Measurements from ENCODE around the gene NOL3. TPM values are rescaled to one million over a fixed set of nuclear protein-coding genes. Genes with fewer than 3 reads are reported as not detected.
A peak's percentile ranks its signal among the peaks of the same experiment; 100 is the strongest.

NOL3 gene
- total RNA-seq, 2 experiments from 2014 or later, result 14.8 to 20.1 TPM

- CTCF ChIA-PET, result no interaction called here
- Mint-ChIP-seq H3K4me3 (no peak overlapping the region), H3K27ac (no peak overlapping the region), H3K4me1 (ENCODE audit: low read depth) (no peaks in the 10 kb centered on the region), H3K36me3 (peaks cover 7% of the 10 kb centered on the region), H3K9me3 (no peaks in the 10 kb centered on the region), H3K27me3 (no peaks in the 10 kb centered on the region)
- POLR2A ChIA-PET, result no interaction called here
- intact Hi-C loops (cut with micrococcal nuclease), result no loop called here
- no peak for DNase-seq
These were observed 32.1 kb downstream of the NOL3 start for GRCh38 chr16:67202426-67202825.

GRCh38 chr16:67202956-67203493 lies 32.7 kb downstream of the NOL3 start:
- Mint-ChIP-seq H3K27me3 (no peaks in the 10 kb centered on the region), H3K27ac (no peak overlapping the region), H3K36me3 (peaks cover 7% of the 10 kb centered on the region), H3K4me3 (no peak overlapping the region), H3K4me1 (ENCODE audit: low read depth) (no peaks in the 10 kb centered on the region), H3K9me3 (no peaks in the 10 kb centered on the region)
- ChIA-PET POLR2A (no interaction called here), CTCF (no interaction called here)
- DNase-seq, result no peak
- intact Hi-C loops (cut with micrococcal nuclease), result no loop called here

GRCh38 chr16:67204076-67204475 lies 33.7 kb downstream of the NOL3 start:
- ChIA-PET POLR2A (no interaction called here), CTCF (interaction anchor here (0.6 to 1.2 kb wide), 3 partner anchors 49 to 270 kb away, joined by 3 to 4 read pairs (median 3); partner anchors contain the start of gene CIAO2B)
- Mint-ChIP-seq H3K36me3 (peaks cover 7% of the 10 kb centered on the region), H3K27ac (no peak overlapping the region), H3K4me3 (no peak overlapping the region), H3K4me1 (ENCODE audit: low read depth) (no peaks in the 10 kb centered on the region), H3K27me3 (no peaks in the 10 kb centered on the region), H3K9me3 (no peaks in the 10 kb centered on the region)
- DNase-seq, result no peak
- intact Hi-C loops (cut with micrococcal nuclease), result no loop called here

- intact Hi-C loops (cut with micrococcal nuclease), result no loop called here
- Mint-ChIP-seq H3K36me3 (peaks cover 3% of the 10 kb centered on the region), H3K9me3 (no peaks in the 10 kb centered on the region), H3K4me3 (no peak overlapping the region), H3K27ac (peak overlapping the region; percentile 9), H3K4me1 (ENCODE audit: low read depth) (no peaks in the 10 kb centered on the region), H3K27me3 (no peaks in the 10 kb centered on the region)
- CTCF ChIA-PET, result no interaction called here
- no peak for DNase-seq
- POLR2A ChIA-PET, result interaction anchor here (0.8 to 1.6 kb wide), 2 partner anchors 8 to 27 kb away, joined by 3 to 4 read pairs; no protein-coding TSS in a partner anchor
These were observed 35.9 kb downstream of the NOL3 start for GRCh38 chr16:67206129-67206837.

- ChIA-PET CTCF (no interaction called here), POLR2A (interaction anchor here (0.8 to 1.6 kb wide), 2 partner anchors 9 to 26 kb away, joined by 3 to 4 read pairs; no protein-coding TSS in a partner anchor)
- Mint-ChIP-seq H3K4me3 (no peak overlapping the region), H3K27me3 (no peaks in the 10 kb centered on the region), H3K4me1 (ENCODE audit: low read depth) (no peaks in the 10 kb centered on the region), H3K9me3 (no peaks in the 10 kb centered on the region), H3K27ac (peak overlapping the region; percentile 9), H3K36me3 (no peaks in the 10 kb centered on the region)
- no peak for DNase-seq
- intact Hi-C loops (cut with micrococcal nuclease), result no loop called here
These were observed 36.5 kb downstream of the NOL3 start for GRCh38 chr16:67206838-67207248.

GRCh38 chr16:67207249-67208091 lies 37.1 kb downstream of the NOL3 start:
- DNase-seq, result no peak
- H3K27ac Mint-ChIP-seq, result no peak overlapping the region
- H3K36me3 Mint-ChIP-seq, result no peaks in the 10 kb centered on the region
- ChIA-PET CTCF (interaction anchor here (0.8 to 2.0 kb wide), 2 partner anchors 9 to 52 kb away, joined by 3 to 6 read pairs; no protein-coding TSS in a partner anchor), POLR2A (interaction anchor here (1.6 to 2.5 kb wide), 2 partner anchors 9 to 19 kb away, joined by 4 to 8 read pairs; partner anchors contain the start of gene TMEM208)
- no peak overlapping the region for H3K4me3 Mint-ChIP-seq
- H3K27me3 Mint-ChIP-seq, result no peaks in the 10 kb centered on the region
- H3K4me1 Mint-ChIP-seq (ENCODE audit: low read depth), result no peaks in the 10 kb centered on the region
- intact Hi-C loops (cut with micrococcal nuclease), result no loop called here
- no peaks in the 10 kb centered on the region for H3K9me3 Mint-ChIP-seq

- no peaks in the 10 kb centered on the region for H3K36me3 Mint-ChIP-seq
- no peak overlapping the region for H3K4me3 Mint-ChIP-seq
- no peaks in the 10 kb centered on the region for H3K9me3 Mint-ChIP-seq
- H3K27ac Mint-ChIP-seq, result no peak overlapping the region
- no peak for DNase-seq
- no peaks in the 10 kb centered on the region for H3K4me1 Mint-ChIP-seq (ENCODE audit: low read depth)
- intact Hi-C loops (cut with micrococcal nuclease), result no loop called here
- ChIA-PET CTCF (interaction anchor here (2.0 kb wide), 1 partner anchor 10 kb away, joined by 6 read pairs; no protein-coding TSS in a partner anchor), POLR2A (interaction anchor here (2.5 kb wide), 1 partner anchor 18 kb away, joined by 8 read pairs; the partner anchor contains the start of gene TMEM208)
- no peaks in the 10 kb centered on the region for H3K27me3 Mint-ChIP-seq
These were observed 38.0 kb downstream of the NOL3 start for GRCh38 chr16:67208154-67208896.

GRCh38 chr16:67209565-67209964 lies 39.2 kb downstream of the NOL3 start:
- H3K27ac Mint-ChIP-seq, result no peak overlapping the region
- H3K4me3 Mint-ChIP-seq, result no peak overlapping the region
- intact Hi-C loops (cut with micrococcal nuclease), result no loop called here
- no peaks in the 10 kb centered on the region for H3K36me3 Mint-ChIP-seq
- H3K9me3 Mint-ChIP-seq, result no peaks in the 10 kb centered on the region
- DNase-seq, result no peak
- CTCF ChIA-PET, result interaction anchor here (1.6 to 2.0 kb wide), 2 partner anchors 11 to 15 kb away, joined by 3 to 6 read pairs; no protein-coding TSS in a partner anchor
- POLR2A ChIA-PET, result interaction anchor here (1.4 to 2.5 kb wide), 2 partner anchors 17 to 38 kb away, joined by 3 to 8 read pairs; partner anchors contain the start of gene TMEM208
- H3K4me1 Mint-ChIP-seq (ENCODE audit: low read depth), result no peaks in the 10 kb centered on the region
- no peaks in the 10 kb centered on the region for H3K27me3 Mint-ChIP-seq

- Mint-ChIP-seq H3K27ac (no peak overlapping the region), H3K27me3 (no peaks in the 10 kb centered on the region), H3K9me3 (no peaks in the 10 kb centered on the region), H3K4me3 (no peak overlapping the region), H3K36me3 (no peaks in the 10 kb centered on the region), H3K4me1 (ENCODE audit: low read depth) (no peaks in the 10 kb centered on the region)
- intact Hi-C loops (cut with micrococcal nuclease), result no loop called here
- ChIA-PET CTCF (interaction anchor here (1.6 kb wide), 1 partner anchor 15 kb away, joined by 3 read pairs; no protein-coding TSS in a partner anchor), POLR2A (interaction anchor here (1.4 kb wide), 1 partner anchor 38 kb away, joined by 3 read pairs; no protein-coding TSS in a partner anchor)
- no peak for DNase-seq
These were observed 40.0 kb downstream of the NOL3 start for GRCh38 chr16:67210069-67210937.

- ChIA-PET POLR2A (interaction anchor here (0.6 kb wide), 1 partner anchor 549 kb away, joined by 3 read pairs; no protein-coding TSS in a partner anchor), CTCF (no interaction called here)
- H3K27me3 Mint-ChIP-seq, result no peaks in the 10 kb centered on the region
- DNase-seq, result no peak
- no peak overlapping the region for H3K27ac Mint-ChIP-seq
- H3K36me3 Mint-ChIP-seq, result no peaks in the 10 kb centered on the region
- H3K9me3 Mint-ChIP-seq, result no peaks in the 10 kb centered on the region
- intact Hi-C loops (cut with micrococcal nuclease), result no loop called here
- H3K4me1 Mint-ChIP-seq (ENCODE audit: low read depth), result no peaks in the 10 kb centered on the region
- H3K4me3 Mint-ChIP-seq, result no peak overlapping the region
These were observed 41.3 kb downstream of the NOL3 start for GRCh38 chr16:67211674-67212073.

- intact Hi-C loops (cut with micrococcal nuclease), result no loop called here
- no peaks in the 10 kb centered on the region for H3K4me1 Mint-ChIP-seq (ENCODE audit: low read depth)
- ChIA-PET CTCF (no interaction called here), POLR2A (no interaction called here)
- no peaks in the 10 kb centered on the region for H3K36me3 Mint-ChIP-seq
- H3K4me3 Mint-ChIP-seq, result no peak overlapping the region
- H3K27me3 Mint-ChIP-seq, result no peaks in the 10 kb centered on the region
- H3K27ac Mint-ChIP-seq, result no peak overlapping the region
- no peaks in the 10 kb centered on the region for H3K9me3 Mint-ChIP-seq
- DNase-seq, result no peak
These were observed 42.4 kb downstream of the NOL3 start for GRCh38 chr16:67212766-67213165.
